Esophagus squamous epithelium (tissue), 4 donors: Measurements from ENCODE around the gene MSX1.

Experiments used
- CTCF ChIP-seq, 6 experiments: fragments of 450-650 bp in 4 of 6; fragments of 200-600 bp in 2 of 6; sonication (generic) in 2 of 6; IDR thresholded peaks; one replicate each; pipeline ENCODE4 v1.5.1; 2016 to 2019; ENCODE audit warnings: antibody characterized with exemption in 6 of 6, mild to moderate bottlenecking in 4 of 6, moderate library complexity in 4 of 6
- POLR2A ChIP-seq, 4 donors: fragments of 450-650 bp; IDR thresholded peaks; one replicate each; pipeline ENCODE4 v1.6.1; 2017; ENCODE audit warnings: antibody characterized with exemption in 4 of 4, mild to moderate bottlenecking in 4 of 4, moderate library complexity in 3 of 4

- TF ChIP-seq POLR2A (IDR thresholded peaks at IDR 0.05) (no peak), CTCF (IDR thresholded peaks at IDR 0.05) (no peak)
These were observed 12.5 kb upstream of the MSX1 start for GRCh38 chr4:4847011-4847410.
